HG02970 (cell line): ENCODE data around the gene KIF11.

Experiments used
- ATAC-seq: cut with Tn5 transposase; IDR thresholded peaks from one replicate; pipeline ENCODE4 v1.9.1; 2021; ENCODE audit warnings: mild to moderate bottlenecking, moderate library complexity, moderate number of reproducible peaks; ENCODE audit not compliant: unreplicated experiment, low FRiP score

Gene KIF11

GRCh38 chr10:92667078-92667477 lies 74.1 kb downstream of the KIF11 start:
- no peak for ATAC-seq

- ATAC-seq, result no peak
Observed at GRCh38 chr10:92677708-92678107, 84.8 kb downstream of the KIF11 start.

- no peak for ATAC-seq
Observed at GRCh38 chr10:92678206-92678605, 85.3 kb downstream of the KIF11 start.

- no peak for ATAC-seq
Observed at GRCh38 chr10:92681306-92681834, 88.4 kb downstream of the KIF11 start.

GRCh38 chr10:92688573-92688926 lies 95.6 kb downstream of the KIF11 start:
- ATAC-seq, result no peak

- no peak for ATAC-seq
Observed at GRCh38 chr10:92688927-92689662, 96.2 kb downstream of the KIF11 start.

- no peak for ATAC-seq
Observed at GRCh38 chr10:92689663-92690210, 96.8 kb downstream of the KIF11 start, which contains the start of gene HHEX. HHEX (plus strand) TSS chr10:92689955; CDS start chr10:92689987, 32 bp downstream.

GRCh38 chr10:92690211-92690914 lies 97.4 kb downstream of the KIF11 start:
- no peak for ATAC-seq

- ATAC-seq, result no peak
Observed at GRCh38 chr10:92690915-92691590, 98.1 kb downstream of the KIF11 start.

GRCh38 chr10:92691591-92692079 lies 98.7 kb downstream of the KIF11 start:
- no peak for ATAC-seq

- no peak for ATAC-seq
Observed at GRCh38 chr10:92692080-92692671, 99.2 kb downstream of the KIF11 start.

GRCh38 chr10:92692697-92693533 lies 100.0 kb downstream of the KIF11 start:
- no peak for ATAC-seq

GRCh38 chr10:92693534-92693893 lies 100.6 kb downstream of the KIF11 start:
- ATAC-seq, result no peak

GRCh38 chr10:92695679-92696605 lies 103.0 kb downstream of the KIF11 start:
- no peak for ATAC-seq

- ATAC-seq, result no peak
Observed at GRCh38 chr10:92696606-92697383, 103.9 kb downstream of the KIF11 start.

- no peak for ATAC-seq
Observed at GRCh38 chr10:92697663-92698511, 105.0 kb downstream of the KIF11 start.

- ATAC-seq, result no peak
Observed at GRCh38 chr10:92699193-92699517, 106.2 kb downstream of the KIF11 start.
